Suppressor macrophage treated with lipopolysaccharide for 4 hours (primary cell): ENCODE measurements around the gene AP4S1.
"Not testable (repeated sequence)": the region's sequence is repeated elsewhere in the genome, so short reads cannot be mapped to it uniquely, and the experiment has no call there.

Experiments
- DNase-seq: peaks from one replicate; pipeline ENCODE4 v3.0.0-alpha.2; 2020

The AP4S1 gene

DNA sequence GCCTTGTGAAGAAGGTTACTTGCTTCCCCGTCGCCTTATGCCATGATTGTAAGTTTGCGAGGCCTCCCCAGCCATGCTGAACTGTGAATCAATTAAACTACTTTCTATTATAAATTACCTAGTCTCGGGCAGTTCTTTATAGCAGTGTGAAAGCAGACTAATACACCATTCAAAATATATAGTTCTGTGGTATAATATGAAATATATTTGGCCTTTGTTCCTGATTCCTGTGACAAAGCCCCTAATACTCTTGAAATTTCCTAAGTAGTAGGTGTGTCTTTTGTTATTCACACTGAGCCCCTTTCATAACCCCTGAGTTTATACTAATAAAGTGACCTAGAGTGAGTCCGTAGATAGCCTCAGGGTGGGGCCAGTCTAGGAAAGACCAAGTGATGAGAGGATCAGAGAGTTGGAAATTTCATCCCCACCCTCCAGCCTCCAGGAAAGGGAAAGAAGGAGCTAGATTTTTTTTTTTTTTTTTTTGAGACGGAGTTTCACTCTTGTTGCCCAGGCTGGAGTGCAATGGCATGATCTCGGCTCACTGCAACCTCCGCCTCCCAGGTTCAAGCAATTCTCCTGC, 20.1 kb downstream of the AP4S1 start:
- no peak for DNase-seq

DNA sequence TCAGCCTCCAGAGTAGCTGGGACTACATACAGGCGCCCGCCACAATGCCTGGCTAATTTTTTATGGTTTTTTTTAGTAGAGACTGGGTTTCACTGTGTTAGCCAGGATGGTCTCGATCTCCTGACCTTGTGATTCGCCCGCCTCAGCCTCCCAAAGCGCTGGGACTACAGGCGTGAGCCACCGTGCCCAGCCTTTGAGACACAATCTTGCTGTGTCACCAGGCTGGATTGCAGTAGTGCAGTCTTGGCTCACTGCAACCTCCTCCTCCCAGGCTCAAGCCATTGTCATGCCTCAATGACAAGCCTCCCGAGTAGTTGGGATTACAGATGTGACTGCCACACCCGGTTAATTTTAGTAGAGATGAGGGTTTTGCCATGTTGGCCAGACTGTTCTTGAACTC, 22.1 kb downstream of the AP4S1 start:
- peak; percentile 53 for DNase-seq

DNA sequence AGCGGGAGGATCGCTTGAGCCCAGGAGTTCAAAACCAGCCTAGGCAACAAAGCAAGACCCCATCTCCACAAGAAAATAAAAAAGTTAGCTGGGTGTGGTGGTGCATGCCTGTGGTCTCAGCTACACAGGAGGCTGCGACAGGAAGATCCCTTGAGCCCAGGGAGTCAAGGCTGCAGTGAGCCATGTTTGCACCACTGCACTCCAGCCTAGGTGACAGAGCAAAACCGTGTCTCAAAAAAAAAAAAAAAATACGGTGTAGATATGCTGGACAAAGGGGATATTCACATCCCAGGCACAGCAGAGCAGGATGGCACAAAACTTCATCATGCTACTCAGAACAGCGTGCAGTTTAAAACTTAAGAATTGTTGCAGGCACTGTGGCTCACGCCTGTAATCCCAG, 25.6 kb downstream of the AP4S1 start:
- DNase-seq, result no peak

DNA sequence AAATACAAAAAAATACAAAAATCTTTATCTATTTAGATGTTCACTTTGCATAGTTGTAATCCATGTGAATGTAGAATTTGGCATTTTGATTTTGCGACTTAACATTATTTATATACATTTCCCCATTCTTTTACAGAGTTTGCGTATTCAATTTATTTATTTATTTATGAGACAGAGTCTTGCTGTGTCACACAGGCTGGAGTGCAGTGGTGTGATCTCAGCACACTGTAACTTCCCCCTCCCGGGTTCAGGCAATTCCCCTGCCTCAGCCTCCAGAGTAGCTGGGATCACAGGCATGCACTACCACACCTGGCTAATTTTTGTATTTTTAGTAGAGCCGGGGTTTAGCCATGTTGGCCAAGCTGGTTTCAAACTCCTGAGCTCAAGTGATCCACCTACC, 26.1 kb downstream of the AP4S1 start:
- DNase-seq, result peak; percentile 56

DNA sequence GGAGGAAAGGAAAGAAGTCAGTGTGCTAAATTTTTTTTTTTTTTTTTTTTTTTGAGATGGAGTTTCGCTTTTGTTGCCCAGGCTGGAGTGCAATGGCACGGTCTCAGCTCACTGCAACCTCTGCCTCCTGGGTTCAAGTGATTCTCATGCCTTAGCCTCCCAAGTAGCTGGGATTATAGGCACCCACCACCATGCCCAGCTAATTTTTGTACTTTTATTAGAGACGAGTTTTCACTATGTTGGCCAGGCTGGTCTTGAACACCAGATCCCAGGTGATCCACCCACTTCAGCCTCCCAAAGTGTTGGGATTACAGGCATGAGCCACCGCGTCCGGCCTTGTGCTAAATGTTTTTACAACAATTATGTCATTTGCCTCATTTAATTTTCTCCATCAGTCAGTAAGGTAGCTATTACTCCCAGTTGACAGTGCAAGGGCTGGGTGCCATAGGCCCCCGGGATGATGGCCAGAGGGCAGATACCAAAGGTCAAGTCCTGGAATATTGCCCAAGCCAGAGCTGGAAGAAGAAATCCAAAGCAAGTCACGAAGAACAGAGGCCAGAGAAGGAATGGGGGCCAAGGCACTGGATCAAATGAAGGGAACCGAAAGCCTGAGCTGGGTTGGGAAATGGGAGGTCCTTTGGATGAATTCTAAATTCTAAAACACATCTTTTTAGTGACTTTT, 27.6 kb downstream of the AP4S1 start:
- DNase-seq, result not testable (repeated sequence)

DNA sequence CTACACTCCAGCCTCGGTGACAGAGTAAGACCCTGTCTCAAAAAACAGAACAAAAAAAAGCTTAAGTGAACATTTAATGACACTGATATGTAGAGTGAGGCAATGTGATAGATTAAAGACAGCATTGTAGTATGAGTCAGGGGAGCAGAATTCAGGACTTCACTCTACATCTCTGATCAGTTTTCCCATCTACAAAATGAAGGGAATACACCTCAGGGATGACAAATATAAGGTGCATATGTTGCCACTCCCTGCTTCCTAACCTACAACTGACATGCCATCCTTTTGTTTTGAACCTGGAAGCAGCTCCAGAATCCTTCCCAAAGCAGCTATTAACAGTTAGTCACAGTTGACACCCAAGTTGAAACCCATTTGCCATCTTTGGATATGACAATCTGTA, 31.6 kb downstream of the AP4S1 start:
- DNase-seq, result no peak

DNA sequence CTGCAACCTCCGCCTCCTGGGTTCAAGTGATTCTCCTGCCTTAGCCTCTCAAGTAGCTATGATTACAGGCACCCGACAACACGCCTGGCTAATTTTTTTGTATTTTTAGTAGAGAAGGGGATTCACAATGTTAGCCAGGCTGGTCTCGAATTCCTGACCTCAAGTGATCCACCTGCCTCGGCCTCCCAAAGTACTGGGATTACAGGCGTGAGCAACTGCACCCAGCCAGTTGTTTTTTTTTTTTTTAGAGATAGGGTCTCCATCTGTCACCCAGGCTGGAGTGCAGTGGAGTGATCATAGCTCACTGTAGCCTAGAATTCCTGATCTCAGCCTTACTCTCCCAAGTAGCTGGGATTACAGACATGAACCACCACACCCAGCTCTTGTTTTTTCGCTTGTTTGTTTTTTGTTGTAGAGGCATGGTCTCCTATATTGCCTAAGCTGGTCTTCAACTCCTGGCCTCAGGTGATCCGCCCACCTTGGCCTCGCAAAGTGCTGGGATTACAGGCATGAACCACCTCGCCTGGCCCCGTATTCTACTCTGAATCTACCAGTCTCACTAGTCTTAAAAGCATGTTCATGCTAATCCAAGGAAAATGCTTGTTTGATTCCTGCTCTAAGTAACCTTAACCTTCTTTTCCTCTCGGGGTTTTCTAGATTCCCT, 32.4 kb downstream of the AP4S1 start:
- no peak for DNase-seq

DNA sequence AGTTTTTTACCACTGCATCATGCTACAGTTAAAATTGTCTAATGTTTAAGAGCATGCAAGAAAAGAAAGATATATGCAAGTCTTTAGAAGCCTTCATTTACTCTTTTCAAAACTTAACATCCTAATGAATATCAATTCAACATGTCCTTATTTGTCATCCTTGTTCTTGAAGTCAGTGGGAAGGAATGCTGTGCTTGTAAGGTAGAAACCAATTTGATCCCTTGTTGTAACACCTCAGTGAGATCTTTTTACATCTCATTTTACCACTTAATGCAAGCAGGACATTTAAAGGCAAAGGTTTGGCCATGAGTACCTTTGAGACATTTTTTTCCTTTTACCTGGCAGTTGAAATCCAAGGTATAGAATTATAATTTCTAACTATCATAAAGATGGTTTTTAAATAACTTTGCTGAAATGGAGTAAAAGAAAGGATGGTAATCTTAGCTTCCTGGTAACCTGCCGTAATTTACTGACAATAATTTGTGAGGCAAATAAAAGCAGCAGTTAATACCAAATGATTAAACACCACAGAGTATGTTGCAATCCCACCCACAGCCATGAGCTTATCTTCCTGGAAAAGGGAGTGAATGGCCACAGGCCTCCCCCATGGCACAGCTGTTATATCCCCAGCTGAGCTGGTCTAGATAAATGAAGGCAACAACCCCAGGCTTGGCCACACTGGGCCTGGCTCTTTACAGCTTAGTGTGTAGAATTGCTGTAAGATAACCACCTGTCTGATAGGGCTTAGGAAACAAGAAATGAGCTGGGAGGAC, 33.9 kb downstream of the AP4S1 start:
- DNase-seq, result peak; percentile 87

DNA sequence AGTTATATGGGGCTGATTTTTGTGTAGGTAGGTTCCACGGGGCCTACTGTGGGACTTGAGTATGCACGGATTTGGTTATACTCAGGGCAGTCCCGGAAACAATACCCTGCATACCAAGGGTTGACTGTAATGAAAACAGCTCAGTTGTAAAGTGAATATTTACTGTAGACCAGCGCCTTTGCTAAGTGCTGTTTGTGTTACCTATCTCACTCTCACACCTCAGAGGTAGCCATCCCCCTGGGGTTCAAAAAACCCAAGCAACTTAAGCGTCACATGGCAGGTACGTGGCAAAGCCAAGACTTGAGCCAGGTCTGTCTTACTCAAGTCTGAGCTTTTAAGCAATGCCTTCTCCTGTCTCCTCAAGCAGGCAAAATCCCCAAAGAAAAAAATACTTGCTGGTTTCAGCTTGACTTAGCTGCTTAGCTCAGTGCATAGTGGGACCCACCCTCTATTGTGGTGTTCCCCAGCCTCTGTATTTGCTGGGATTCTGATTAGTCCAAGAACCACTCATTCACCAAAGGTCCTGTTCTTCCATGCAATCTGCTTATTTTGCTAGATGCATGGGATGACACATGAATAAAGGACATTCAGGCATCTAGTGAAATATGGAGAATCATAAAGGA, 34.9 kb downstream of the AP4S1 start:
- DNase-seq, result peak; percentile 10

DNA sequence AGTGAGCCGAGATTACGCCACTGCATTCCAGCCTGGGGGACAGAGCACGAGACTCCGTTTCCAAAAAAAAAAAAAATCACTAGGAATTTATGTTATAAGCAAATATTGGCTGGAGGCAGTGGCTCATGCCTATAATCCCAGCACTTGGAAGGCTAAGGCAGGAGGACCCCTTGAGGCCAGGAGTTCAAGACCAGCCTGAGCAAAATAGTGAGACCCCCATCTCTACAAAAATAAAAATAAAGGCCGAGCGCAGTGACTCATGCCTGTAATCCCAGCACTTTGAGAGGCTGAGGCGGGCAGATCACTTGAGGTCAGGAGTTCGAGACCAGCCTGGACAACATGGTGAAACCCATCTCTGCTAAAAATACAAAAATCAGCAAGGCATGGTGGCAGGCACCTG, 37.5 kb downstream of the AP4S1 start:
- not testable (repeated sequence) for DNase-seq

DNA sequence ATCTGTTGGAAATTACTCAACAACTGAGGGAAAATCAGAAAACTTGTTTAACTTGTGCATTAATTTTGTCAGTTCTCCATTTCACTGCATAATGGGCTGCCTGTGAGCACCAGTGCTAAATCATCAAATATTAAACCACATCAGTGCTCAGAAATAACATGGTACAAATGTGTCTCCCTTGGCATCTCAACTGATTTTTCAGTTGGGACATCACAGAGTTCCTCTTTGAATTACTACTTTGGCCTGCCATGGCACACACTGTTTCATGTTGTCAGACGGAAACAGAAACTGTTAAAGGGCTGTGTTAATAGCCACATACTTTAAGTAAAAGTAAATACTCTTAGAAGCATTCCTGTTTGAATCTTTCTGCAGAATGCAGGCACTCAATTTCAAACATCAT, 42.8 kb downstream of the AP4S1 start:
- DNase-seq, result peak; percentile 91

DNA sequence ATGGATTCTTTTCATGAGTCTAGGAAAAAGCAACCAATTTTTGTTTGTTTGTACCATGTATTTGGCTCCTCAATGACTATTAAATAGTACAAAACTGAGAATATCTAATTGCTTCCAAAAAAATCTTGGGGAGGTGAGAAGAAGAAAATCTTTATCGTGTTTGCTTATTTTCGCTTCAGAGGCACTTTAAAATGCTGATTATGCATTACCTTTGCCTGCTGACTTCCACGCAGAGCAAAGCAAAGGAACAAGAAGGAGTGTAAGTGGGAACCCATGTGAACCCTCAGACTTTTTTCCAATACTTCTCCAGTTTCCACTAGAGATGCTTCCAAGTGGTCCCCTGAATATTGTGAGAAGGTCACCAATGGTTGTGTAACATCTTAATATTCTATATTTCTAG, 43.9 kb downstream of the AP4S1 start:
- DNase-seq, result no peak

DNA sequence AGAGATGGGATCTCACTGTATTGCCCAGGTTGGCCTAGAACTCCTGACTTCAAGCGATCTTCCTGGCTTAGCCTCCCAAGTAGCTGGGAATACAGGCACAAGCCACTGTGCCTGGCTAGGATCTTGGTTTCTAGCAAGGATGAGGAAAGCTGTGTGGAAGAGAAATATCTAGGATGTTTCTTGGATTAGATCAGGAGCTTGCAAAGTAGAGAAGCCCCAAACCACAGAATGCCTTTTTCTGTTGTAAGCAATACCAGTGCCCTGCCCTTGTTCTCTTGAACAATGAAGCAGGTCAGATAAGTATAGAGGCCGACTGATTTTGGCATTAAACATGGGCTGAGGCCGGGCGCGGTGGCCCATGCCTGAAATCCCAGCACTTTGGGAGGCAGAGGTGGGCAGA, 45.0 kb downstream of the AP4S1 start:
- DNase-seq, result no peak

DNA sequence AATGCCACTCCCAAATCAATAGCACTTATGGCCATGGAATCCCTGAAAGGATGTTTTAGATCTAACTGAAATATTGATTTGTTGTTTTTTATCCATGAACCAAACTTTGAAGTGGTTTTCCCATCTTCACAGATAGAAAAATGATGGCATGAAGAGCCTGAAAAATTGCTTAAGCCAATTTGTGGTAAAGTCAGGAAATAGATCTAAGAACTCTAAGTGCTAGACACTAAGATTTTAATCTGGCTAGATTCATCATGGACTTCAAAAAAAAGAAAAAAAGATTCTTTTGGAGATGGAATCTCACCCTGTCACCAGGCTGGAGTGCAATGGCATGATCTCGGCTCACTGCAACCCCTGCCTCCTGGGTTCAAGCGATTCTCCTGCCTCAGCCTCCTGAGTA, 45.7 kb downstream of the AP4S1 start:
- no peak for DNase-seq

DNA sequence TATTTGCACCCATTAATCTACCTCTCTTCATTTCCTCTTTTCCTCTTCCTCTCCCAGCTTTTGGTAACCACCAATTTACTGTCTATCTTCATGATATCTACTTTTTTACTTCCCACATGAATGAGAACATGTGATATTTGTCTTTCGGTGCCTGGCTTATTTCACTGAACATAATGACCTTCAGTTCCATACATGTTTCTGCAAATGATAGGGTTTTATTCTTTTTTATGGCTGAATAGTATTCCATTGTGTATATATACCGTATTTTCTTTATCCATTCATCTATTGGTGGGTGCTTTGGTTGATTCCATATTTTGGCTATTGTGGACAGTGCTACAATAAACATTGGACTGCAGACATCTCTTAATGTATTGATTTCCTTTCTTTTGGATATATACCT, 49.7 kb downstream of the AP4S1 start:
- DNase-seq, result no peak

DNA sequence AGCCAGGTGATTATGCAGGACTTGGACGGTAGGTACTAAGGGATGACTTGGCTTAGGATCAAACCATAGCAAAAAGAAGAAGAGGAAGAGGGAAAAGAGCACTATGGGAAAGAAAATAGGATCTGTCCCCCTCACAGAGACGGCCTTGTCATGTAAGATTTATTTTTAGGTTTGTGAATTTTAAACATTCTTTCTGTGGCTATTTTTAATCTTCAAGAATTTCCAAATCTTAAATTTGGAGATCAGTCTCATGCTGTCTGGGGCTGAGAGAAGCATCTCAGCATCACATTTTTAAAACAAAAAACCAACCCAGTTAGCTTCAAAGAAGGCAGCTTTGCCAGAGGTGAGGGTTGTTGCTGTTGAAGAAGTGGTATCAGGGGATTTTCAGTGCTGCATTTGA, 53.3 kb downstream of the AP4S1 start:
- no peak for DNase-seq

DNA sequence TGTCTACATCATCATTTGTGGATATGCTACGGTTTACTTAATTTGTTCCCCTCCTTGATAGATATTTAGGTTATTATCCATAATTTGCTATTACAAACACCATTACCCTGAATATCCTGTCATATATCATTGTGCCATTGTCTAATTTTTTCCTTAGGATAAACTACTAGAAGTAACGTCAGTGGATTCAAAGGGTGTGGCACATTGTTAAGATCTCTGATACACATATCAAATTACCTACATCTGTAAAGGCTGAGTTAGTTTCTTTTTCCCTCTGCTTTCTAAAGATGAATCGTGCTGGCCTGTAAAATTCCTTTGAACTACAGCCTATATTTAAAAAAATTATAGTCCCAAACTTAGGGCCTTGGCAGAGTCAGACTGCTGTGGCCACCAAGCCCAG, 54.6 kb downstream of the AP4S1 start:
- no peak for DNase-seq

DNA sequence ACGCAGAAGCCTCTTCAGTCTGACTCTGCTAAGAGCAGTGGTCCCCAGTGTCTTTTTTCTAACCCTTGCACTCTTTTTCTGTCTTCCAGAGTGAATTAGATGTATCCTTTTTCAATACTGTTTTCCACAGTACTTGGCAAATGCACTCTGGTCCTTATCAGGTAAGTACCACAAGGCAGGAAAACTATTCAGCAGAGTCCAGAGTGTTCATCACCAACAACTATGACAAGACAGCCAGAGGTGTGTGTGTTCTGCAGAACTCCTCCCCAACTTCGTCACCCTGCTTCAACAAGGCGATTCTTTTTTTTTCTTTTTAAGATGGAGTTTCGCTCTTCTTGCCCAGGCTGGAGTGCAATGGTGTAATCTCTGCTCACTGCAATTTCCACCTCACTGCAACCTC, 55.0 kb downstream of the AP4S1 start:
- no peak for DNase-seq

DNA sequence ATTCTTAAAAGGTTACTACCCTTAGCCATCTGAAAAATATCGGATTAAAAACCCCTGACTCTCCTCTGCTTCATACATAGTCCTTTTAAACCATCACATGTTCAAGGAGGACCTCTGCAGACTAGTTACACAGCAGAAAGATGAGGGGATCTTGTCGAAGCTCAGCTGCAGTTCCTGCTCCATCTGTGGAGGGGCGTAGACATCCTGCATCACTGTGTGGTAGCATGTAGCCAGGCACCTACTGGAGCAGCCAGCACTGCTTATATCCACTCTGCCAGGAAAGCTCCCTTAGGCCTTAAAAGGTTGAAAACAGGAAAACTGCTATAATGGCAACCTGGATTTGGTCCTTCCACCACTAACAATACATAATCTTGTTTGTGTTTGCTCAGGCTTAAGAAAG, 58.3 kb downstream of the AP4S1 start:
- DNase-seq, result no peak

DNA sequence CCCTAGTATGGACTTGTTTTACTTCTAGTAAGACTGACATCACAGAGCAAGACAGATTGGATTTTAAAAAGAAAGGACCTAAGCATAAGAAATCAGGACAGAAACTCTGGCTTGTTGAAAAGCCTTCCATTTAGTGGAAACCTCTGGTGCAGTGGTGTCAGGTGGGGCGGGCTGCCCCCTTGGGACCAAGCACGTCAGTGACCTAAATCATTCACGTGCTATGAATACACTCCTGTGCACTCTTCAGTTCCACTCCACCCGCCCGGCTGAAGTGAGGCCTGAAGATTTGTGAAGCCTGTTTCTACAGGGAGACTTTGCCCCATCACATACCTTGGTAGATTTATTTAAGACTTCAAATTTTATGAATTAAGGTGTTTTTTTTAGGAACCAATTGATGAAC, 58.9 kb downstream of the AP4S1 start:
- no peak for DNase-seq

DNA sequence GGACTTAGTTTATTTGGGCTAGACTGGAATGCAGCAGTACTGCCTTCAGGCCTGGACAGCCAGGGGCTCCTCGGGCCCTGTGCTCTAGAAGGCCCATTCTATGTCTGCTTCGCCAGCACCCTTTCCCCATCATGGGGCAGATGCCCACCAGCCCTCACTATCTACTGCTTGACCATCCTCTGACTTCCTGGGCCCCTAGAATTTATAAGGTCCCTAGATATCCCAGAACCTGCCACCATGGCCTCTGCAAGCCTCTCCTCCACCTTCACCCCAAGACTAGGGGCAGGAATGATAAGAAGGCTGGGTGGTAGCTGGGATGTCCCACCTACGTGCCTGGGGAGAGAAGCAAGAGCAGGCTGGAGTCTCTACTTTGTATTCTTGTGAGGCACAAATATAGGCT, 59.6 kb downstream of the AP4S1 start:
- no peak for DNase-seq

DNA sequence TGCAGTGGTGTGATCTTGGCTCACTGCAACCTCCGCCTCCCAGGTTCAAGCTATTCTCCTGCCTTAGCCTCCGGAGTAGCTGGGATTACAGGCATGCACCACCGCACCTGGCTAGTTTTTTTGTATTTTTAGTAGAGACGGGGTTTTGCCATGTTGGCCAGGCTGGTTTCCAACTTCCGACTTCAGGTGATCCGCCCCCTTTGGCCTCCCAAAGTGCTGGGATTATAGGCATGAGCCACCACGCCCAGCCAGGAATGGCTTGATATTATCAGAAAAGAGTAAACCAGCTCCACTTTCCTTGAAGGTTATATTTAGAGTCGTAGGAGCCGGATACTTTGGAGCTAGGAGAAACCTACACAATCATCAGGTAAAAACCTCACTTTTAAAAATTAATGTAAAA, 61.0 kb downstream of the AP4S1 start:
- DNase-seq, result not testable (repeated sequence)
